HUES64 (cell line): ENCODE measurements around the gene KATNBL1.
"Not testable (repeated sequence)": the region's sequence is repeated elsewhere in the genome, so short reads cannot be mapped to it uniquely, and the experiment has no call there.

Experiments
- H3K27ac ChIP-seq: 2 replicates; pipeline ENCODE4 v1.7.0; 2013; ENCODE audit warnings: low read depth, low read length, inconsistent platforms
- H3K27me3 ChIP-seq: 2 replicates; pipeline ENCODE4 v1.6.1; 2013; ENCODE audit warnings: mild to moderate bottlenecking, low read length; ENCODE audit not compliant: insufficient read depth
- H3K36me3 ChIP-seq: 2 replicates; pipeline ENCODE4 v1.6.1; 2013; ENCODE audit warnings: mild to moderate bottlenecking, low read length; ENCODE audit not compliant: insufficient read depth
- H3K4me1 ChIP-seq: 2 replicates; pipeline ENCODE4 v1.6.1; 2013; ENCODE audit warnings: mild to moderate bottlenecking, low read length, moderate library complexity; ENCODE audit not compliant: insufficient read depth
- H3K4me3 ChIP-seq: 2 replicates; pipeline ENCODE4 v1.5.1; 2013; ENCODE audit warnings: mild to moderate bottlenecking, low read length, moderate library complexity
- H3K9ac ChIP-seq: 2 replicates; pipeline ENCODE4 v1.6.1; 2013; ENCODE audit warnings: mild to moderate bottlenecking, low read depth, low read length
- H3K9me3 ChIP-seq: 2 replicates; pipeline ENCODE4 v1.6.1; 2013; ENCODE audit warnings: low read depth, low read length; ENCODE audit not compliant: insufficient read depth
- WGBS: fragments of 150-250, 120-280 bp; methylation state at CpG from one replicate; pipeline ENCODE4 v1.1.7; 2013; ENCODE audit warnings: missing lambda C conversion rate; 5-methylcytosine and 5-hydroxymethylcytosine counted together

Gene KATNBL1

DNA sequence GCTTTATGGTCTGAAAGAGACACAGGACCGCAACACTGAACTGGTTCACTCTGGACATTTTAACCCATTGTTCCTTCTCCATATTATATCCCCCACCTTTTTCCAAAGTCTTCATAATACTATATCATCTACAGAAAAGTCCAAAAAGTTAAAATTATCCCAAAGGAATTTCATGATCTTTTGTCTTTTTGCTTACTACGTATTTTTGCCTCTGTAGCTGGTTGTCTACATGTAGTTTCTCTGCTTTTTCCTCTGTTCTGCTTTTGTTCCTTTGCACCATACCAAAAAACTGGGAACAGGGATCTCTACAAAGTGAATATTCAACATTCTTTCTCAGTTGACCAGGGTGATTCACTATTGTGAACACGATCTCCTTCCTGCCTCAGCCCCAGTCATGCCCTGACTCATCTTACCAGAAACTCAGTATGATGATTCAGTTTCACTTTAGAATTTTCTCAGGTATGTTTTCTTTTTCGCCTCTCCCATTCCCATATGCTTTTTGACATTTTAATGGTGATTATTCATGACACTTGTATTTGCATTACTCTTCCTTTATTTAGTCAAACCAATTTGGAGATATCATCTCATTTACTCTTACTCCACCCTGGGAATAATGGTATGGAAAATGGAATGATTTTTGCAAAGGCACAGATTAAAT, 29.4 kb upstream of the KATNBL1 start:
- no peaks in the 10 kb centered on the region for H3K27me3 ChIP-seq
- H3K4me3 ChIP-seq: no peak overlapping the region
- 73% methylated on average over 3 of the region's 4 CpGs for WGBS
- H3K9ac ChIP-seq: peak overlapping the region; percentile 45; the same call in 1 of the 2 replicates
- H3K27ac ChIP-seq: peak overlapping the region; percentile 63
- H3K4me1 ChIP-seq: peaks cover 18% of the 10 kb centered on the region
- H3K36me3 ChIP-seq: peaks cover 33% of the 10 kb centered on the region
- no peaks in the 10 kb centered on the region for H3K9me3 ChIP-seq

DNA sequence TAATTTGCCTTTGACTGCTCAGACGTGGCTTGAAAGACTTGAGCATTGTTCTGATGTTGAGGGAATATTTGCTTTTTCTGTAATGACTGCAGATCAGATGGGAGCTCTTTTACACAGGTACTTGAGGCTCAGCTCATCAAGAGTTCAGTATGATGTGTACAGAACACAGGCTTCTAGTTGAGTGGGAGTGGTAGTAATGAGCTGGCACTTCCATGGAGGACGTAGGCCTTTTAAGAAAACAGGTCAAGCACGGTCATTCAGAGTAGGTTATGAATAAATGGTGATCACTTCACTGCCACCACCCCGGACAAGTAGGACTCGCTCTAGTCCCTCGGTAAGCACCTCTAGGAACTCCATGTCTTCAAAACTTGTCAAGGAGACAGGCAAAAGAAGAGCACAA, 23.7 kb upstream of the KATNBL1 start:
- 95% methylated on average over 6 of the region's 6 CpGs for WGBS

DNA sequence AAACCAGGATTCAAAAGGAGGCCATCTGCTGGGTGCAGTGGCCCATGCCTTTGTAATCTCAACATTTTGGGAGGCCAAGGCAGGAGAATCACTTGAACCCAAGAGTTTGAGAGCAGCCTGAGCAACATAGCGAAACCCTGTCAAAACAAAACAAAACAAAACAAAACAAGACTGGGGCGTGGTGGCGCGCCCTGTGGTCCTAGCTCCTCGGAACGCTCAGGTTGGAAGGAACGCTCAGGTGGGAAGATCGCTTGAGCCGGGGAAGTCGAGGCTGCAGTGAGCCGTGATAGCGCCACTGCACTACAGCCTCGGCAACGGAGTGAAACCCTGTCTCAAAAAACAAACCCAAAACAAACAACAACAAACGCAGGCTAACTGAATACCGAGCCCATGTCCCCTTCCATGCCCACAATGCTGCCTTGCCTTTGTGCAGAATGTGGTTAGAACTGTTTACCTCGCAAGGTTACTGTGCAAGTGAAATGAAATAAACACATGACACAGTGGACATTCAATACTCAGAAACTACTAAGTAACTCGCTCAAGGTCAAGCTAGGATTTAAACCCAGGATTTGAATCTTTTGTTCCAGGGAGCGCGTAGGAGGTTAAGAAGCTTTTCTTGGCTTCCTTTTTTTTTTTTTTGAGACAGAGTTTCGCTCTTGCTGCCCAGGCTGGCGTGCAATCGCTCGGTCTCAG, 14.2 kb upstream of the KATNBL1 start:
- WGBS: 93% methylated on average over 24 of the region's 24 CpGs
- peaks cover 16% of the 10 kb centered on the region for H3K36me3 ChIP-seq
- H3K27me3 ChIP-seq: no peaks in the 10 kb centered on the region
- peak overlapping the region; percentile 79 for H3K9ac ChIP-seq
- H3K4me3 ChIP-seq: peak overlapping the region; percentile 98
- H3K9me3 ChIP-seq: no peaks in the 10 kb centered on the region
- no peaks in the 10 kb centered on the region; the same call in 1 of the 2 replicates for H3K4me1 ChIP-seq
- peak overlapping the region; percentile 88 for H3K27ac ChIP-seq

More for the DNA sequence above, 23.7 kb upstream of the KATNBL1 start:
- Histone ChIP-seq H3K9me3 (no peaks in the 10 kb centered on the region), H3K4me3 (no peak overlapping the region), H3K27ac (no peak overlapping the region), H3K27me3 (no peaks in the 10 kb centered on the region), H3K36me3 (peaks cover 58% of the 10 kb centered on the region), H3K4me1 (no peaks in the 10 kb centered on the region), H3K9ac (no peak overlapping the region)

DNA sequence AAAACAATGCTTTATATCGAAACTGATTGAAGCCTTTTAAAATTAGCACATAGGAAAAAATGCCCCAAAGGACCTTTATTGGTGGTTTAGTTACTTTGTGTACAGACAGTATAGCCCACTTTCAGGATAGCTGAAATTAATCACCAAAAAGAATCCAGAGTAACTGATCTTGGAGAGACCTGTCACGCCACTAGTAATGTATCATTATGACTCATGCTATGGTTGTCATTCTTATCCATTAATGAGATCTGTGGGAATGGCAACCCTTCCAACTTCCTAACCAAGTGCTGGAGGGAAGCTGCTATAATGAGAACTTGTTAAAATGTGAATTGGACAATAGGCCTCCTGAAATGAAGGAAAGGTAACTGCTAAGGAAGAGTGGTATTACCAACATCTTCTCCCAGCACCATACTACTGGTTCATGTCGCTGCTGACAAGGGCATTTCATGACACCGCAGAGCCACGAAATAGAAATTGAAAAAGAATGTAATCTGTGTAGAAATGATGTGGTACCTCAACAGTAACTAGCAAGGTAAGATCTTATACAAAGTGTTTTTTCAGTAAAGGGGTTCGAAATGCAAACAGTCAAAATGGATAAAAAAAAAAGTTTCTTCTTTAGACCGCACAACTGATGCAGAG, 7.8 kb upstream of the KATNBL1 start:
- H3K4me1 ChIP-seq: peaks cover 20% of the 10 kb centered on the region
- H3K9ac ChIP-seq: no peak overlapping the region
- no peak overlapping the region for H3K4me3 ChIP-seq
- no peak overlapping the region for H3K27ac ChIP-seq
- H3K36me3 ChIP-seq: no peaks in the 10 kb centered on the region
- H3K9me3 ChIP-seq: no peaks in the 10 kb centered on the region
- no peaks in the 10 kb centered on the region for H3K27me3 ChIP-seq
- WGBS: 95% methylated on average over 6 of the region's 7 CpGs

DNA sequence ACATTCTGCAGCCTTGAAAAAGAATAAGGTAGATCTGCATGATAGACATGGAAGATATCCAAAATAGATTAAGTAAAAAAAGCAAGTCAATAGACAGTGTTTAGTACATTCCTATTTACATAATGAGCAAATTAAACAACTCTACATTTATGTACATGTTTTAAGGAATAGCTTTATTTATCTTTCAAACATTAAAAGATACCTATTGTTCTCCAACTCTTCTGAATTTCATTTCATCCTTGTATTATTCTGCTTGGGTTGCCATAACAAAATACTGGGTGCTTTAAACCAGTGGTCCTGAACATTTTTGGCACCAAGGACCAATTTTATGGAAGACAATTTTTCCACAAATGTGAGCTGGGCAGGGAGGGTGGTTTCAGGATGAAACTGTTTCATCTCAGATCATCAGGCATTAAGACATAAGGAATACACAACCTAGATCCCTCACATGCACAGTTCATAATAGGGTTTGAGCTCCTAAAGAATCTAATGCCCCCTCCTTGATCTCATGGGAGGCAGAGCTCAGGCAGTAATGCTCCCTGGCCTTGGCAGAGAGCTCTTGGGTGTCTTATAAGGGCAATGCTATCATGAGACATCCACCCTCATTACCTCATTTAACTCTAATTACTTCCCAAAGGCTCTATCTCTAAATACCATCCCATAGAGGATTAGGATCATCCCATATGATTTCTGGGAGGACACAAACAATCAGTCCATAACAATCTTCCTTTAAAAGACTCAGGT, 6.8 kb upstream of the KATNBL1 start:
- no peak overlapping the region for H3K4me3 ChIP-seq
- H3K4me1 ChIP-seq: peaks cover 27% of the 10 kb centered on the region
- H3K27me3 ChIP-seq: no peaks in the 10 kb centered on the region
- no peaks in the 10 kb centered on the region for H3K9me3 ChIP-seq
- H3K27ac ChIP-seq: no peak overlapping the region
- no peaks in the 10 kb centered on the region for H3K36me3 ChIP-seq
- no peak overlapping the region for H3K9ac ChIP-seq

DNA sequence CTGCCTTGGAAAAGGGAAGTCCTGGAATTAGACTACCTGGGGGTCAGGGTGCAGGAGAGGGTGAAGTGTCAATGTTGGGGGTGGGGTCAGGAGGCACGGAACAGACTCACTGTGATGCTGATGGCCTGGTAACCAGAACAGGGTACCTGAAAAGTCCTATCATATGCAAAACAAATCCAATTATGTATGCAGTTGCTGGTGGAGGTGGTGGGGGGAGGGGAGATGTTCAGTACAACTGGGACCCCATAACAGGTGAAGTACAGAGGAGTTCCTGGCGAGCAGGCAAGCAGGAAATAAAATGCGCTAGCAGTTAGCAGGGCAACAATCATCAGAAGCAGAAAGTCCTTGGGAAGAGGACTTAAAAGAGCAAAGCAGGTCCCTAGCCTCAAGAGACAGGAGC, 4.2 kb upstream of the KATNBL1 start:
- Histone ChIP-seq H3K4me1 (peaks cover 27% of the 10 kb centered on the region), H3K9me3 (no peaks in the 10 kb centered on the region), H3K27ac (peak overlapping the region; percentile 87; the same call in 1 of the 2 replicates), H3K9ac (peak overlapping the region; percentile 21), H3K4me3 (peak overlapping the region; percentile 12), H3K36me3 (no peaks in the 10 kb centered on the region), H3K27me3 (no peaks in the 10 kb centered on the region)
- WGBS: 21% methylated on average over 3 of the region's 3 CpGs

DNA sequence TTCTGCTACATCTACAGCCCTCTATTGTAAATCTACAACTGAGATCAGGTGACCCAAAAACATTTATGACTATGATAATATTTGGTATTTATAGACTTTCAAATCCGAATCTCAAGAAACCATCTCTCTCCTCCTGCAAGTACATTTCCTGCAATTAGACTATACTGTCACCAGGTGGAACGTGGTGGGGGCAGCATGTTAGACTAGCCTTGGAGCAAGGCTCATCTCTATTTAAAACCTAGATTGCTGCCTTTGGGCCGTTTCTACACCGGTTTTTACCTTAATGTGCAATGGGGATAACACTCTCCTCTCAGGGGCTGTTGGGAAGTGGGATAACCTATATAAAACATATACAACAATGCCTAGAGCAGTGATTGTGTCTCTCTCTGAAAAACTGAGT, 3.8 kb upstream of the KATNBL1 start:
- 73% methylated on average over 2 of the region's 4 CpGs for WGBS
- Histone ChIP-seq H3K9me3 (no peaks in the 10 kb centered on the region), H3K36me3 (no peaks in the 10 kb centered on the region), H3K4me3 (no peak overlapping the region; the same call in 1 of the 2 replicates), H3K27me3 (no peaks in the 10 kb centered on the region), H3K4me1 (peaks cover 29% of the 10 kb centered on the region), H3K9ac (no peak overlapping the region), H3K27ac (peak overlapping the region; percentile 87; the same call in 1 of the 2 replicates)

DNA sequence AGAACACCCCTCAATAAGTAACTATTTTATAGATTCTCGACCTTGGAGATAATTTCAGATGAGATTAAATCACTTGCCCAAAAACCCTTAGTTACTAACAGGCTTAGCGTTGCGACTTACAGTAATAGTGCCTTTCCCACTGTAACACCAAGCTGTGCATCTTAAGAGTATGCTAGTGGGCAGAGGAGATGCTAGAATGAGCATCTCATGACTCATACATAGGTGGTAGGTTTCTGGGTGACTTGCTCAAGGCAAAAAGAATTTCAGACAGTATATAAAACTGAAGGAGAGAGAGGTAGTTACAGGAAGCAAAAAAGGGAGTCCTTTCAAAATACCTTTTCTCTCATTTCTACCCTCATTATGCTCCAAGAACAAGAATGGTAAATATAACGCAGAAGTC, 3.9 kb downstream of the KATNBL1 start:
- WGBS: 95% methylated on average over 4 of the region's 4 CpGs
- no peaks in the 10 kb centered on the region for H3K27me3 ChIP-seq
- H3K9ac ChIP-seq: no peak overlapping the region
- H3K4me3 ChIP-seq: no peak overlapping the region
- H3K9me3 ChIP-seq: no peaks in the 10 kb centered on the region
- no peak overlapping the region for H3K27ac ChIP-seq
- H3K36me3 ChIP-seq: peaks cover 5% of the 10 kb centered on the region; the same call in 1 of the 2 replicates
- H3K4me1 ChIP-seq: peaks cover 8% of the 10 kb centered on the region; the same call in 1 of the 2 replicates

DNA sequence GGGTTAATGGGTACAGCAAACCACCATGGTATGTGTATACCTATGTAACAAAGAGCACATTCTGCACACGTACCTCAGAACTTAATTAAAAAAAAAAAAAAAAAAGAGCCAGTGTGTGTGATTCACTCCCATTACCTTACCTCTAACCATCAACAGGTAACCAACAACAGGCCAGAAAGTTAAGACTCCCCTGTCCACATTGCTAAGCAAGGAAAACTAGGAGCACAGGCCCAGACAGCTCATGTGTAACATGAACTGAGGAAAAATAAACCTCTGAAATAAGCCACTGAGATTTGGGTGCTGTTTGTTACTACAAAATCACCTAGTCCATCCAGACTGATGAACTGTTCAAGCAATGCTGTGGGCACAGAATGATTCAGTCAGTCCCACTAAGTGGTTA, 6.0 kb downstream of the KATNBL1 start:
- H3K9me3 ChIP-seq: no peaks in the 10 kb centered on the region
- no peak overlapping the region for H3K4me3 ChIP-seq
- H3K27me3 ChIP-seq: no peaks in the 10 kb centered on the region
- 80% methylated on average over 1 of the region's 1 CpG for WGBS
- H3K36me3 ChIP-seq: peaks cover 12% of the 10 kb centered on the region; the same call in 1 of the 2 replicates
- H3K27ac ChIP-seq: no peak overlapping the region
- peaks cover 8% of the 10 kb centered on the region; the same call in 1 of the 2 replicates for H3K4me1 ChIP-seq
- H3K9ac ChIP-seq: no peak overlapping the region

DNA sequence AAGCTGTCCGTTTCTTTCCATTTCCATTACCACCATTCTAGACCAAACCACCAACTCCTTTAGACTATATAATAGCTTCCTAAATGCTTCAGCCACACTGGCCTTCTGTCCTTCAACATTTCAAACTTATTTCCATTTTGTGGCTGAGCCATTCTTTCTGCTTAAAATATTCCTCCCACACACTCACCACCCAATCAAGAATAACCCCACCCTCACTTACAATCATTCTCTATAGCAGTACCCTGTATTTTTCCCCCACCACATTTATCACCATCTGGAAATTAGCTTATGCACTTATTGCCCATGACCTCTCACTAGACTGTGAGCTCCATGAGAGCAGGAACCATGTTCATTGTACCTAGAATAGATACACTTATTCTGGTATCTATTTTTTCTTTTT, 6.6 kb downstream of the KATNBL1 start:
- WGBS: 95% methylated on average over 1 of the region's 1 CpG

DNA sequence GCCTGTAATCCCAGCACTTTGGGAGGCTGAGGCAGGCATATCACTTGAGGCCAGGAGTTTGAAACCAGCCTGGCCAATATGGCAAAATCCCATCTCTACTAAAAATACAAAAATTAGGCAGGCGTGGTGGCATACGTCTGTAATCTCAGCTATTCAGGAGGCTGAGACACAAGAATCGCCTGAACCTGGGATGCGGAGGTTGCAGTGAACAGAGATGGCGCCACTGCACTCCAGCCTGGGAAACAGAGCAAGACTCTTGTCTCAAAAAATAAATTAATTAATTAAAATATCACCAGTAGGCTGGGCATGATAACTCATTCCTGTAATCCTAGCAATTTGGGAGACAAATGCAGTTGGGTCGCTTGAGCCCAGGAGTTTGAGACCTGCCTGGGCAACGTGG, 16.6 kb downstream of the KATNBL1 start:
- not testable (repeated sequence) for H3K27me3 ChIP-seq, H3K36me3 ChIP-seq, H3K9ac ChIP-seq, H3K27ac ChIP-seq, H3K4me3 ChIP-seq, H3K9me3 ChIP-seq, H3K4me1 ChIP-seq
- WGBS: 80% methylated on average over 7 of the region's 7 CpGs

More for the DNA sequence above, 6.6 kb downstream of the KATNBL1 start:
- Histone ChIP-seq H3K27ac (no peak overlapping the region), H3K4me3 (no peak overlapping the region), H3K4me1 (peaks cover 2% of the 10 kb centered on the region; the same call in 1 of the 2 replicates), H3K9ac (no peak overlapping the region), H3K27me3 (no peaks in the 10 kb centered on the region), H3K9me3 (no peaks in the 10 kb centered on the region), H3K36me3 (peaks cover 12% of the 10 kb centered on the region; the same call in 1 of the 2 replicates)
